Keratinocyte (primary cell): ENCODE data around the gene CSK.

ENCODE experiments used
- EZH2 ChIP-seq: IDR thresholded peaks from one replicate; pipeline ENCODE4 v1.6.1; 2012; ENCODE audit warnings: inconsistent platforms, mild to moderate bottlenecking, low read length, moderate library complexity
- TF ChIP-seq, protein P1 (sequence below), 3 experiments: IDR thresholded peaks in 1 of 3; conservative IDR thresholded peaks in 1 of 3; optimal IDR thresholded peaks in 1 of 3; 2 replicates in 2 of 3; 3 replicates in 1 of 3; pipeline versions ENCODE3 to v1.5.1; 2011; ENCODE audit warnings: low read length in 3 of 3, mild to moderate bottlenecking in 3 of 3, moderate library complexity in 2 of 3, control low read depth in 1 of 3, inconsistent platforms in 1 of 3; ENCODE audit not compliant: insufficient read depth in 2 of 3; ENCODE audit errors: extremely low read depth in 1 of 3

GRCh38 chr15:74800559-74801094, 18.7 kb downstream of the CSK start:
- TF ChIP-seq, protein P1, sequence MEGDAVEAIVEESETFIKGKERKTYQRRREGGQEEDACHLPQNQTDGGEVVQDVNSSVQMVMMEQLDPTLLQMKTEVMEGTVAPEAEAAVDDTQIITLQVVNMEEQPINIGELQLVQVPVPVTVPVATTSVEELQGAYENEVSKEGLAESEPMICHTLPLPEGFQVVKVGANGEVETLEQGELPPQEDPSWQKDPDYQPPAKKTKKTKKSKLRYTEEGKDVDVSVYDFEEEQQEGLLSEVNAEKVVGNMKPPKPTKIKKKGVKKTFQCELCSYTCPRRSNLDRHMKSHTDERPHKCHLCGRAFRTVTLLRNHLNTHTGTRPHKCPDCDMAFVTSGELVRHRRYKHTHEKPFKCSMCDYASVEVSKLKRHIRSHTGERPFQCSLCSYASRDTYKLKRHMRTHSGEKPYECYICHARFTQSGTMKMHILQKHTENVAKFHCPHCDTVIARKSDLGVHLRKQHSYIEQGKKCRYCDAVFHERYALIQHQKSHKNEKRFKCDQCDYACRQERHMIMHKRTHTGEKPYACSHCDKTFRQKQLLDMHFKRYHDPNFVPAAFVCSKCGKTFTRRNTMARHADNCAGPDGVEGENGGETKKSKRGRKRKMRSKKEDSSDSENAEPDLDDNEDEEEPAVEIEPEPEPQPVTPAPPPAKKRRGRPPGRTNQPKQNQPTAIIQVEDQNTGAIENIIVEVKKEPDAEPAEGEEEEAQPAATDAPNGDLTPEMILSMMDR (optimal IDR thresholded peaks at IDR 0.05 in 1 of 3, IDR thresholded peaks at IDR 0.05 in 1 of 3, conservative IDR thresholded peaks at IDR 0.05 in 1 of 3; ENCODE audit: extremely low read depth in 1 of 3, insufficient read depth in 2 of 3, low read length in 3 of 3): no peak
- no peak for TF ChIP-seq EZH2
